ENCODE data around the gene PAX3.

PAX3 gene

DNA sequence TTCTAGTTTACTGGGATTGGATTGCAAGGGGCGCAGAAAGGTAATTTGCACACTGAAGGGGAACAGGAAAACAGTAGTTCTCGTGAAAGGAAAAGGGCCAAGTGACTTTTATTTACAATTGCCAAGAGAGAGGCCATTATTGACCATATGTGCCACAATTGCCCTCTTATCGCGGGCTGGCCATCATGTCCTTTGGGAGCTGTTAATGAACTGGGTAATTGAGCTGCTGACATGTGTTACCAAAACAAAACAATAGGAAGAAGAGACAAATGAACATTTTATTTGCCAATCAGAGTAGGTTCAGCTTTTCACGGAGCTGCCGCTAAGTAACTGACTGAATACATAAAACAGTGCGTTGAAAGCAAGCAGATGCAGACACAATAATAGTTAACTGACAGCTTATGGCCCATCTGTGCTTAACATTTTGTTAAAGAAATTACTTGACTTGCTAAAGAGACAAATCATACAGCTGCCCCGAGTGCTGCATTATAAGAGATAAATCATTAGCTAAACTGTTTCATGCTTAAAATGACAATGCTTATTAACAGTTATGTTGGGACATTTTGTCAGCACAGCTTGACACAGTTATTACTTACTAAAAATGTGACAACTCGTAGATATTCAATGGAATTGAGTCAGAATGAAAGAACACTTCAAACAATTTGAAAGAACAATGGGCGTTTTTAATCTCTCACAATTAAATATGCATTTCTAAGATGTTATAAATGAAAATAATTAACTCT is 57.5 kb downstream of the PAX3 start:
- TF ChIP-seq EZH2 (IDR thresholded peaks at IDR 0.05; ENCODE audit: borderline replicate concordance, low read depth, low read length, severe bottlenecking): no peak
- TF ChIP-seq, protein P1, sequence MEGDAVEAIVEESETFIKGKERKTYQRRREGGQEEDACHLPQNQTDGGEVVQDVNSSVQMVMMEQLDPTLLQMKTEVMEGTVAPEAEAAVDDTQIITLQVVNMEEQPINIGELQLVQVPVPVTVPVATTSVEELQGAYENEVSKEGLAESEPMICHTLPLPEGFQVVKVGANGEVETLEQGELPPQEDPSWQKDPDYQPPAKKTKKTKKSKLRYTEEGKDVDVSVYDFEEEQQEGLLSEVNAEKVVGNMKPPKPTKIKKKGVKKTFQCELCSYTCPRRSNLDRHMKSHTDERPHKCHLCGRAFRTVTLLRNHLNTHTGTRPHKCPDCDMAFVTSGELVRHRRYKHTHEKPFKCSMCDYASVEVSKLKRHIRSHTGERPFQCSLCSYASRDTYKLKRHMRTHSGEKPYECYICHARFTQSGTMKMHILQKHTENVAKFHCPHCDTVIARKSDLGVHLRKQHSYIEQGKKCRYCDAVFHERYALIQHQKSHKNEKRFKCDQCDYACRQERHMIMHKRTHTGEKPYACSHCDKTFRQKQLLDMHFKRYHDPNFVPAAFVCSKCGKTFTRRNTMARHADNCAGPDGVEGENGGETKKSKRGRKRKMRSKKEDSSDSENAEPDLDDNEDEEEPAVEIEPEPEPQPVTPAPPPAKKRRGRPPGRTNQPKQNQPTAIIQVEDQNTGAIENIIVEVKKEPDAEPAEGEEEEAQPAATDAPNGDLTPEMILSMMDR (IDR thresholded peaks at IDR 0.05; ENCODE audit: borderline replicate concordance, extremely low read depth, low read length, poor library complexity, severe bottlenecking): no peak
- H4K20me1 ChIP-seq (ENCODE audit: insufficient read depth, low read length): no peaks in the 10 kb centered on the region
- H3K4me1 ChIP-seq (ENCODE audit: insufficient read depth, low read length): no peaks in the 10 kb centered on the region
- no peak overlapping the region for H2AFZ ChIP-seq (ENCODE audit: low read depth, low read length)
- peaks cover 9% of the 10 kb centered on the region for H3K27me3 ChIP-seq (ENCODE audit: insufficient read depth, low read length, poor library complexity)
- H3K9me3 ChIP-seq (ENCODE audit: insufficient read depth, low read length, severe bottlenecking): no peaks in the 10 kb centered on the region
- no peak for ATAC-seq (ENCODE audit: insufficient read depth, low read depth)
- H3K27ac ChIP-seq (ENCODE audit: low read length): no peak overlapping the region
- H3K9ac ChIP-seq (ENCODE audit: low read depth, low read length): no peak overlapping the region
- no peak overlapping the region for H3K4me2 ChIP-seq (ENCODE audit: insufficient read depth, low read length)
- no peaks in the 10 kb centered on the region for H3K79me2 ChIP-seq (ENCODE audit: insufficient read depth, low read length)
- no peak overlapping the region for H3K4me3 ChIP-seq (ENCODE audit: low read depth in 1 of 2, low read length in 2 of 2)
- no peaks in the 10 kb centered on the region for H3K36me3 ChIP-seq (ENCODE audit: insufficient read depth, low read length)
- no peak for DNase-seq

DNA sequence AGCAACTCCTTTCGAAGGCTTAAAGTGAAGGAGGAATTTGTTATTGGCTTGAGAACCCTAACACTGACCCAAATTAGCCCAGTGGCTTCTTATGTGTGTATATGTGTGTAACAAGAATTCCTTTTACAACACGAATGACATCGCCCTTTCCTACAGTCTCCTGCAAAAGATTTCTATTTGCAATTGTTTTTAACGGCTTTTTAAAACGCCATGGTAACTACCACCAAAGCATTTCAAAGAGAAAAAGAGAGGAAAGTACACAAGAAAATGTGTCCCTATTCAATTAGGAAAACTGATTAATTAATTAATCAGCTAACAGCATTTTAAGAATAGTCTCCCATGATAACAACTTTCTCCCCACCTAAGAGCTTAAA is 58.1 kb downstream of the PAX3 start:
- no peak for DNase-seq
- no peaks in the 10 kb centered on the region for H3K9me3 ChIP-seq (ENCODE audit: insufficient read depth, low read length, severe bottlenecking)
- H3K4me2 ChIP-seq (ENCODE audit: insufficient read depth, low read length): no peak overlapping the region
- no peaks in the 10 kb centered on the region for H3K79me2 ChIP-seq (ENCODE audit: insufficient read depth, low read length)
- no peak for TF ChIP-seq EZH2 (IDR thresholded peaks at IDR 0.05; ENCODE audit: borderline replicate concordance, low read depth, low read length, severe bottlenecking)
- TF ChIP-seq, protein P1 (IDR thresholded peaks at IDR 0.05; ENCODE audit: borderline replicate concordance, extremely low read depth, low read length, poor library complexity, severe bottlenecking): no peak
- no peak overlapping the region for H2AFZ ChIP-seq (ENCODE audit: low read depth, low read length)
- no peak overlapping the region for H3K27ac ChIP-seq (ENCODE audit: low read length)
- ATAC-seq (ENCODE audit: insufficient read depth, low read depth): no peak
- H3K4me3 ChIP-seq (ENCODE audit: low read depth in 1 of 2, low read length in 2 of 2): no peak overlapping the region
- H3K36me3 ChIP-seq (ENCODE audit: insufficient read depth, low read length): no peaks in the 10 kb centered on the region
- H3K27me3 ChIP-seq (ENCODE audit: insufficient read depth, low read length, poor library complexity): peaks cover 9% of the 10 kb centered on the region
- no peak overlapping the region for H3K9ac ChIP-seq (ENCODE audit: low read depth, low read length)
- no peaks in the 10 kb centered on the region for H4K20me1 ChIP-seq (ENCODE audit: insufficient read depth, low read length)
- no peaks in the 10 kb centered on the region for H3K4me1 ChIP-seq (ENCODE audit: insufficient read depth, low read length)

DNA sequence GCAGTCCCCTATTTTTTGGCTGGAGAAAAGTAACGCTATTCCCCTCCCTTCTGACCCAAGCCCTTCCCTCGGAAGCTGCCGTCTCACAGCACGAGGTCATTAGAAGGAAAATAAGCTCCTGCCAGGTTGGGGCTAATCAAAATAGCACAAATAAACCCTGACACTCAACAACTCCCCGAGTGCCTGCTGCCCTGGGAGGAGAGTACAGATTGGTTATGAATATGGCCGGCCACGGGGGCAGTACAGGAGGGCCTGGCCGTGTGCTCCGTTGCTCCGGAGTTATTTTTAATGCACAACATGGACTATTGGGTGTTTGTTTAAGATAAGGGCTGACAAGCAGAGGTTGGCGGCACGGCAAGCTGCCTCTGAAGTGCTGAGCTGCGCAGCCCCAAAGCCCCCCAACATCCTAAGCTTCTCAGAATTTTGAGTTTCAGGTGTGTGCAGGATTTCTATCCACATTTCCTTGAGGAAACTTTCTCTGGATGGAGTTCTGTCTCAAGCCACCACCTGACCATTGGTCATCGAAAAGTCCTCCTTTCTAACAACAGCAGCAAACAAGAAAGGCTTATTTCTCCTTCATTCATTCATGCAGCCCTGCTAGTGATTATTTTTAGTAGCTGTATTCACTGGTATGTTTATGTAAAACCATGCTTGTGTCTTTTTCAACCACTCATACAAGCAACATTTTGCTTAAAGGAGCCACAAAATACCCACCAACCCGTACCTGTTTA is 58.7 kb downstream of the PAX3 start:
- no peaks in the 10 kb centered on the region for H4K20me1 ChIP-seq (ENCODE audit: insufficient read depth, low read length)
- ATAC-seq (ENCODE audit: insufficient read depth, low read depth) (no peak), DNase-seq (no peak)
- H3K9me3 ChIP-seq (ENCODE audit: insufficient read depth, low read length, severe bottlenecking): no peaks in the 10 kb centered on the region
- no peak overlapping the region for H2AFZ ChIP-seq (ENCODE audit: low read depth, low read length)
- no peak overlapping the region for H3K4me2 ChIP-seq (ENCODE audit: insufficient read depth, low read length)
- peaks cover 9% of the 10 kb centered on the region for H3K27me3 ChIP-seq (ENCODE audit: insufficient read depth, low read length, poor library complexity)
- H3K4me3 ChIP-seq (ENCODE audit: low read depth in 1 of 2, low read length in 2 of 2): no peak overlapping the region
- no peaks in the 10 kb centered on the region for H3K36me3 ChIP-seq (ENCODE audit: insufficient read depth, low read length)
- H3K27ac ChIP-seq (ENCODE audit: low read length): no peak overlapping the region
- no peaks in the 10 kb centered on the region for H3K4me1 ChIP-seq (ENCODE audit: insufficient read depth, low read length)
- no peak for TF ChIP-seq EZH2 (IDR thresholded peaks at IDR 0.05; ENCODE audit: borderline replicate concordance, low read depth, low read length, severe bottlenecking)
- TF ChIP-seq, protein P1 (IDR thresholded peaks at IDR 0.05; ENCODE audit: borderline replicate concordance, extremely low read depth, low read length, poor library complexity, severe bottlenecking): no peak
- no peak overlapping the region for H3K9ac ChIP-seq (ENCODE audit: low read depth, low read length)
- H3K79me2 ChIP-seq (ENCODE audit: insufficient read depth, low read length): no peaks in the 10 kb centered on the region
